Liver (tissue), 9 donors: ENCODE data around the gene IDH3A. TPM values are rescaled to one million over a fixed set of nuclear protein-coding genes. Genes with fewer than 3 reads are reported as not detected.

ENCODE experiments used
- DNase-seq: peaks from one replicate; pipeline ENCODE4 v3.0.0-alpha.2; 2017; ENCODE audit warnings: low spot score
- H3K27ac ChIP-seq, 2 donors: one replicate each; pipeline ENCODE4 v1.7.0; 2013; ENCODE audit warnings: inconsistent platforms in 2 of 2, low read length in 2 of 2, control low read depth in 1 of 2, low read depth in 1 of 2, mild to moderate bottlenecking in 1 of 2
- H3K27me3 ChIP-seq, 4 donors: one replicate each; pipeline versions ENCODE4 v1.6.1 to v1.7.0; 2013; ENCODE audit warnings: low read length in 3 of 4, inconsistent platforms in 1 of 4, mild to moderate bottlenecking in 1 of 4, moderate library complexity in 1 of 4; ENCODE audit not compliant: control insufficient read depth in 4 of 4, insufficient read depth in 4 of 4
- H3K36me3 ChIP-seq, 4 donors: one replicate each; pipeline versions ENCODE4 v1.6.1 to v1.7.0; 2013; ENCODE audit warnings: low read length in 3 of 4, mild to moderate bottlenecking in 3 of 4, low read depth in 1 of 4, moderate library complexity in 1 of 4; ENCODE audit not compliant: control insufficient read depth in 4 of 4, insufficient read depth in 3 of 4
- H3K4me1 ChIP-seq, 4 donors: one replicate each; pipeline versions ENCODE4 v1.6.1 to v1.7.0; 2013; ENCODE audit warnings: low read length in 3 of 4, mild to moderate bottlenecking in 3 of 4, moderate library complexity in 1 of 4; ENCODE audit not compliant: control insufficient read depth in 4 of 4, insufficient read depth in 4 of 4
- H3K4me3 ChIP-seq, 3 donors: one replicate each; pipeline versions ENCODE4 v1.6.1 to v1.7.0; 2013; ENCODE audit warnings: low read length in 3 of 3, control low read depth in 1 of 3, low read depth in 1 of 3, mild to moderate bottlenecking in 1 of 3
- H3K9ac ChIP-seq, 2 donors: one replicate each; pipeline ENCODE4 v1.7.0; 2013; ENCODE audit warnings: low read length in 2 of 2, mild to moderate bottlenecking in 2 of 2, moderate library complexity in 2 of 2, control low read depth in 1 of 2, low read depth in 1 of 2
- H3K9me3 ChIP-seq, 4 donors: one replicate each; pipeline versions ENCODE4 v1.6.1 to v1.7.0; 2013; ENCODE audit warnings: low read length in 3 of 4; ENCODE audit not compliant: control insufficient read depth in 4 of 4
- EGR1 ChIP-seq, 2 donors: IDR thresholded peaks; 2 replicates each; pipeline ENCODE4 v1.6.1; 2016 to 2018; ENCODE audit warnings: antibody characterized with exemption in 2 of 2, low read depth in 2 of 2
- FOXA1 ChIP-seq: IDR thresholded peaks from 2 replicates; pipeline ENCODE4 v1.6.1; 2016; ENCODE audit warnings: antibody characterized with exemption
- FOXA2 ChIP-seq: IDR thresholded peaks from 2 replicates; pipeline ENCODE4 v1.6.1; 2016; ENCODE audit warnings: antibody characterized with exemption
- GABPA ChIP-seq, 2 donors: IDR thresholded peaks in 1 of 2; conservative IDR thresholded peaks in 1 of 2; 2 replicates each; pipeline ENCODE4 v1.6.1; 2016; ENCODE audit warnings: antibody characterized with exemption in 2 of 2, mild to moderate bottlenecking in 1 of 2, moderate library complexity in 1 of 2
- HNF4A ChIP-seq, 2 donors: conservative IDR thresholded peaks; 2 replicates each; pipeline ENCODE4 v1.6.1; 2016; ENCODE audit warnings: antibody characterized with exemption in 2 of 2, mild to moderate bottlenecking in 2 of 2
- HNF4G ChIP-seq: IDR thresholded peaks from 2 replicates; pipeline ENCODE4 v1.6.1; 2016; ENCODE audit warnings: antibody characterized with exemption
- JUND ChIP-seq, 2 donors: IDR thresholded peaks; 2 replicates each; pipeline ENCODE4 v1.6.1; 2016; ENCODE audit warnings: antibody characterized with exemption in 2 of 2
- NR2F2 ChIP-seq: IDR thresholded peaks from 2 replicates; pipeline ENCODE4 v1.6.1; 2016; ENCODE audit warnings: antibody characterized with exemption
- RAD21 ChIP-seq, 2 donors: IDR thresholded peaks; 2 replicates each; pipeline ENCODE4 v1.6.1; 2016; ENCODE audit warnings: antibody characterized with exemption in 2 of 2, mild to moderate bottlenecking in 2 of 2
- RXRA ChIP-seq, 2 donors: IDR thresholded peaks; 2 replicates each; pipeline ENCODE4 v1.6.1; 2017 to 2018; ENCODE audit warnings: antibody characterized with exemption in 2 of 2, mild to moderate bottlenecking in 1 of 2
- SP1 ChIP-seq: IDR thresholded peaks from 2 replicates; pipeline ENCODE4 v1.6.1; 2018; ENCODE audit warnings: antibody characterized with exemption, mild to moderate bottlenecking
- TAF1 ChIP-seq: conservative IDR thresholded peaks from 2 replicates; pipeline ENCODE4 v1.6.1; 2016; ENCODE audit warnings: antibody characterized with exemption, mild to moderate bottlenecking
- YY1 ChIP-seq: IDR thresholded peaks from 2 replicates; pipeline ENCODE4 v1.6.1; 2016; ENCODE audit warnings: antibody characterized with exemption, mild to moderate bottlenecking
- polyA plus RNA-seq, 2 donors: library from polyadenylated mRNA; stranded (reverse) in 1 of 2; unstranded in 1 of 2; fragments of 200-250 nt in 1 of 2; fragments of >200 nt in 1 of 2; fragmentation: Nextera tagmentation in 1 of 2; extraction: Ambion mirVana in 1 of 2; gene quantifications; one replicate each; pipeline versions ENCODE4 v1.2.1 to v1.2.3, GENCODE V29; 2013 to 2015
- total RNA-seq, 2 donors: library from RNA; depleted of rRNA; stranded (reverse); fragments of >200 nt; gene quantifications; one replicate each; pipeline ENCODE4 v1.2.3, GENCODE V29; 2014
- TF ChIP-seq, protein P1 (sequence below): IDR thresholded peaks from 2 replicates; pipeline ENCODE4 v1.6.1; 2016; ENCODE audit warnings: antibody characterized with exemption
- TF ChIP-seq, protein P2 (sequence below): fragments of 150-350 bp; IDR thresholded peaks from 2 replicates; pipeline ENCODE4 v1.5.1; 2017; ENCODE audit warnings: improper control_type of control experiment, low read depth, low read length; ENCODE audit not compliant: missing input control
- TF ChIP-seq, protein P3 (sequence below): IDR thresholded peaks from 2 replicates; pipeline ENCODE4 v1.6.1; 2016; ENCODE audit warnings: antibody characterized with exemption, mild to moderate bottlenecking
- TF ChIP-seq, protein P4 (sequence below): IDR thresholded peaks from 2 replicates; pipeline ENCODE4 v1.6.1; 2016; ENCODE audit warnings: antibody characterized with exemption
- TF ChIP-seq, protein P5 (sequence below): IDR thresholded peaks from 2 replicates; pipeline ENCODE4 v1.6.1; 2016; ENCODE audit warnings: antibody characterized with exemption
- donor health status: healthy.
- donor health status: healthy.
- donor health status: healthy.
- donor health status: healthy.
- donor health status: healthy.

IDH3A gene
- total and polyA plus RNA-seq, 4 donors = 13.5 to 51.7 (median 24.0) TPM

DNA sequence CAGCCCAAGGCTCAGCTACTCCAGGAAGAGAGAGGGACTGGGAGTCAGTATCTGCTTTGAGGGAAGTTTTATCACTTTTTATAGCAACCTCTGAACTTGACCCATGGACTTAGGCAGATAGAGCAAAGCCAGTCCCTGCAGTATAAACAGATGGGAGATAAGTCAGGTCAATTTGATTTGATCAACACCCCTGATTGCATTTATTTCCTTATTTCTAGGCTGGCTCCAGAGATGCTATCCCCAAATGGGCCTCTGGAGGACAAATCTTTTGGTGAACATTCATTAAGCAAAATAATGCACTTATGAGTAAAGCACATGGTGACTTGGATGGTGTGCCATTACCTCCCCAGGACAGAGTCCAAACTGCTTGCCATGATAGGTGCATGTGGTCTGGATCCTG is 8.9 kb upstream of the IDH3A start:
- Histone ChIP-seq H3K9ac (no peak overlapping the region), H3K36me3 (no peaks in the 10 kb centered on the region), H3K4me3 (no peak overlapping the region), H3K9me3 (no peaks in the 10 kb centered on the region), H3K27ac (no peak overlapping the region), H3K4me1 (peaks cover 4 to 17% (median 13%) of the 10 kb centered on the region in 4 donors), H3K27me3 (no peaks in the 10 kb centered on the region)
- no peak for DNase-seq
- TF ChIP-seq, protein P1, sequence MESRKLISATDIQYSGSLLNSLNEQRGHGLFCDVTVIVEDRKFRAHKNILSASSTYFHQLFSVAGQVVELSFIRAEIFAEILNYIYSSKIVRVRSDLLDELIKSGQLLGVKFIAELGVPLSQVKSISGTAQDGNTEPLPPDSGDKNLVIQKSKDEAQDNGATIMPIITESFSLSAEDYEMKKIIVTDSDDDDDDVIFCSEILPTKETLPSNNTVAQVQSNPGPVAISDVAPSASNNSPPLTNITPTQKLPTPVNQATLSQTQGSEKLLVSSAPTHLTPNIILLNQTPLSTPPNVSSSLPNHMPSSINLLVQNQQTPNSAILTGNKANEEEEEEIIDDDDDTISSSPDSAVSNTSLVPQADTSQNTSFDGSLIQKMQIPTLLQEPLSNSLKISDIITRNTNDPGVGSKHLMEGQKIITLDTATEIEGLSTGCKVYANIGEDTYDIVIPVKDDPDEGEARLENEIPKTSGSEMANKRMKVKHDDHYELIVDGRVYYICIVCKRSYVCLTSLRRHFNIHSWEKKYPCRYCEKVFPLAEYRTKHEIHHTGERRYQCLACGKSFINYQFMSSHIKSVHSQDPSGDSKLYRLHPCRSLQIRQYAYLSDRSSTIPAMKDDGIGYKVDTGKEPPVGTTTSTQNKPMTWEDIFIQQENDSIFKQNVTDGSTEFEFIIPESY = peak; percentile 75
- peak; percentile 87 for TF ChIP-seq SP1
- TF ChIP-seq HNF4A (conservative IDR thresholded peaks at IDR 0.05) = peak; percentile 98 to 99
- TF ChIP-seq NR2F2 = peak; percentile 88
- TF ChIP-seq HNF4G = peak; percentile 92
- TF ChIP-seq, protein P2, sequence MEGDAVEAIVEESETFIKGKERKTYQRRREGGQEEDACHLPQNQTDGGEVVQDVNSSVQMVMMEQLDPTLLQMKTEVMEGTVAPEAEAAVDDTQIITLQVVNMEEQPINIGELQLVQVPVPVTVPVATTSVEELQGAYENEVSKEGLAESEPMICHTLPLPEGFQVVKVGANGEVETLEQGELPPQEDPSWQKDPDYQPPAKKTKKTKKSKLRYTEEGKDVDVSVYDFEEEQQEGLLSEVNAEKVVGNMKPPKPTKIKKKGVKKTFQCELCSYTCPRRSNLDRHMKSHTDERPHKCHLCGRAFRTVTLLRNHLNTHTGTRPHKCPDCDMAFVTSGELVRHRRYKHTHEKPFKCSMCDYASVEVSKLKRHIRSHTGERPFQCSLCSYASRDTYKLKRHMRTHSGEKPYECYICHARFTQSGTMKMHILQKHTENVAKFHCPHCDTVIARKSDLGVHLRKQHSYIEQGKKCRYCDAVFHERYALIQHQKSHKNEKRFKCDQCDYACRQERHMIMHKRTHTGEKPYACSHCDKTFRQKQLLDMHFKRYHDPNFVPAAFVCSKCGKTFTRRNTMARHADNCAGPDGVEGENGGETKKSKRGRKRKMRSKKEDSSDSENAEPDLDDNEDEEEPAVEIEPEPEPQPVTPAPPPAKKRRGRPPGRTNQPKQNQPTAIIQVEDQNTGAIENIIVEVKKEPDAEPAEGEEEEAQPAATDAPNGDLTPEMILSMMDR = peak; percentile 44
- TF ChIP-seq, protein P3, sequence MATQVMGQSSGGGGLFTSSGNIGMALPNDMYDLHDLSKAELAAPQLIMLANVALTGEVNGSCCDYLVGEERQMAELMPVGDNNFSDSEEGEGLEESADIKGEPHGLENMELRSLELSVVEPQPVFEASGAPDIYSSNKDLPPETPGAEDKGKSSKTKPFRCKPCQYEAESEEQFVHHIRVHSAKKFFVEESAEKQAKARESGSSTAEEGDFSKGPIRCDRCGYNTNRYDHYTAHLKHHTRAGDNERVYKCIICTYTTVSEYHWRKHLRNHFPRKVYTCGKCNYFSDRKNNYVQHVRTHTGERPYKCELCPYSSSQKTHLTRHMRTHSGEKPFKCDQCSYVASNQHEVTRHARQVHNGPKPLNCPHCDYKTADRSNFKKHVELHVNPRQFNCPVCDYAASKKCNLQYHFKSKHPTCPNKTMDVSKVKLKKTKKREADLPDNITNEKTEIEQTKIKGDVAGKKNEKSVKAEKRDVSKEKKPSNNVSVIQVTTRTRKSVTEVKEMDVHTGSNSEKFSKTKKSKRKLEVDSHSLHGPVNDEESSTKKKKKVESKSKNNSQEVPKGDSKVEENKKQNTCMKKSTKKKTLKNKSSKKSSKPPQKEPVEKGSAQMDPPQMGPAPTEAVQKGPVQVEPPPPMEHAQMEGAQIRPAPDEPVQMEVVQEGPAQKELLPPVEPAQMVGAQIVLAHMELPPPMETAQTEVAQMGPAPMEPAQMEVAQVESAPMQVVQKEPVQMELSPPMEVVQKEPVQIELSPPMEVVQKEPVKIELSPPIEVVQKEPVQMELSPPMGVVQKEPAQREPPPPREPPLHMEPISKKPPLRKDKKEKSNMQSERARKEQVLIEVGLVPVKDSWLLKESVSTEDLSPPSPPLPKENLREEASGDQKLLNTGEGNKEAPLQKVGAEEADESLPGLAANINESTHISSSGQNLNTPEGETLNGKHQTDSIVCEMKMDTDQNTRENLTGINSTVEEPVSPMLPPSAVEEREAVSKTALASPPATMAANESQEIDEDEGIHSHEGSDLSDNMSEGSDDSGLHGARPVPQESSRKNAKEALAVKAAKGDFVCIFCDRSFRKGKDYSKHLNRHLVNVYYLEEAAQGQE = peak; percentile 46
- TF ChIP-seq RAD21 (IDR thresholded peaks at IDR 0.05) = peak; percentile 27 to 36
- TF ChIP-seq, protein P4, sequence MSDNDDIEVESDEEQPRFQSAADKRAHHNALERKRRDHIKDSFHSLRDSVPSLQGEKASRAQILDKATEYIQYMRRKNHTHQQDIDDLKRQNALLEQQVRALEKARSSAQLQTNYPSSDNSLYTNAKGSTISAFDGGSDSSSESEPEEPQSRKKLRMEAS = peak; percentile 90
- peak; percentile 41 for TF ChIP-seq YY1
- TF ChIP-seq EGR1 (IDR thresholded peaks at IDR 0.05; ENCODE audit: low read depth in 2 of 2) = peak in 1 of 2 donors; percentile 81
- TF ChIP-seq GABPA (IDR thresholded peaks at IDR 0.05 in 1 of 2, conservative IDR thresholded peaks at IDR 0.05 in 1 of 2) = peak in 1 of 2 donors; percentile 46
- TF ChIP-seq TAF1 = peak; percentile 13
- TF ChIP-seq, protein P5, sequence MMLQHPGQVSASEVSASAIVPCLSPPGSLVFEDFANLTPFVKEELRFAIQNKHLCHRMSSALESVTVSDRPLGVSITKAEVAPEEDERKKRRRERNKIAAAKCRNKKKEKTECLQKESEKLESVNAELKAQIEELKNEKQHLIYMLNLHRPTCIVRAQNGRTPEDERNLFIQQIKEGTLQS = no peak
- TF ChIP-seq FOXA1 = no peak
- peak in 1 of 2 donors; percentile 58 for TF ChIP-seq JUND (IDR thresholded peaks at IDR 0.05)
- peak; percentile 87 to 89 for TF ChIP-seq RXRA (IDR thresholded peaks at IDR 0.05)
- TF ChIP-seq FOXA2 = peak; percentile 71
